ENCODE measurements around the gene IL1RAPL2.

The IL1RAPL2 gene

GRCh38 chrX:105349476-105349875 is 783.5 kb downstream of the IL1RAPL2 start:
- DNase-seq (ENCODE audit: extremely low read depth in 1 of 2, low read depth in 1 of 2): no peak

GRCh38 chrX:105375816-105376215 is 809.8 kb downstream of the IL1RAPL2 start:
- no peak for DNase-seq (ENCODE audit: extremely low read depth in 1 of 2, low read depth in 1 of 2)

GRCh38 chrX:105424729-105425128 is 858.7 kb downstream of the IL1RAPL2 start:
- DNase-seq (ENCODE audit: extremely low read depth in 1 of 2, low read depth in 1 of 2): no peak

DNA sequence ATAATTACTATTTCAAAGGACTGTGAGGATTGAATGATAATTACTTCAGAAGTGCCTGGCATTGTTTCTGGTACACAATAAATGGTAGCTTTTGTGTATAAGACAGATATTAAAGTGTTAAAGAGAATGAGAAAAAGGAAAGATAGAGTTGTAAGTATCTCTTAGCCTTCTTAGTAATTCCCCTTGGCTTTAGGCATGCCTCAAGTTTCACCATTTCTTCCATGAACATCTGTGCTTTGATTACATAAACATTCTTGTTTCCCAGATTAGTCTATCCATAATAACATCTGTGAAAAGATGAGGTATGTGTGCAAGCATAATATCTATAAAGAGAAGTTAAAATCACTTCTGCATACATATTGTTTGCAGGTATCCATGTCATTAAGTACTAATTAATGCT is 885.4 kb downstream of the IL1RAPL2 start:
- no peak for DNase-seq (ENCODE audit: extremely low read depth in 1 of 2, low read depth in 1 of 2)

DNA sequence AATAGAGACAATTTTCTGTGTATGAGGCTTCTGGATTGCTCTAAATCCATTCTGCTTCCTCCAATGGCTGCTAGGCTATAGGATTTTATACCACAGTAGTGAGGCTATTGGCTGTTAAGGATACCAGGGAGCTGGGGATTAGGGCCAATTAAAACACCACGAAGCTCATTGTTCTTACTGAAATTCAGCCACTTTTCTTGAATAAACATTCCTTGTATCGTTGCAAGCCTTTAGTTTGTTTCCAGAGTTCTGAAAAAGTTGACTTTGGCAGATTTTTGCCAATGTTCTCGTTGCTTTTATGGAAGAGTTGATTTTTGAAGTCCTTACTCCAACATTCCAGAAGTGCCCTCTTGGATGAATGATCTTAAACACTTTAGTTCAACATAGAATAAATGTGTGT is 892.8 kb downstream of the IL1RAPL2 start:
- DNase-seq (ENCODE audit: extremely low read depth in 1 of 2, low read depth in 1 of 2): no peak

GRCh38 chrX:105460376-105460775 is 894.4 kb downstream of the IL1RAPL2 start:
- DNase-seq (ENCODE audit: extremely low read depth in 1 of 2, low read depth in 1 of 2): no peak

DNA sequence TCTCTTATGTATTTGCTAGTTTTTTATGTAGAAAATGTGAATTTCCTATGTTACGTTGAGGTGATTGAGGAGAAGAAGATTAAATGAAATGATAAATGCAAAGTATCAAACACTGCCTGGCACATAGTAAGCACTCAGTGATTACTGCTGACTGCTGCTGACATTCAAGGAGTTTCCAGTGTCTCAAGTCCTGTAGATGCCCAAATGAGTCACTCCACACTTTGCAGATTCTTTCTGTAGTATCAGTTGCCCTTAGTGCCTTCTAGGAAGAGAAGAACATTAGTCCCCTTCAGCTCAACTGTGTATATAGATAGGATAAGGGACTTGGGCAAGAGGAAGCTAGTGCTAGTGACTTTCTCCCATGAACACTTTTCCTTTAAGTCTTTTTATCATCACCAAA is 895.0 kb downstream of the IL1RAPL2 start:
- no peak for DNase-seq (ENCODE audit: extremely low read depth in 1 of 2, low read depth in 1 of 2)

- no peak for DNase-seq (ENCODE audit: extremely low read depth in 1 of 2, low read depth in 1 of 2)
Measured at GRCh38 chrX:105462186-105462585, 896.2 kb downstream of the IL1RAPL2 start.

- DNase-seq (ENCODE audit: extremely low read depth in 1 of 2, low read depth in 1 of 2): no peak
Measured at GRCh38 chrX:105463473-105463872, 897.5 kb downstream of the IL1RAPL2 start.

- DNase-seq (ENCODE audit: extremely low read depth in 1 of 2, low read depth in 1 of 2): no peak
Measured at GRCh38 chrX:105464618-105465017, 898.6 kb downstream of the IL1RAPL2 start.

DNA sequence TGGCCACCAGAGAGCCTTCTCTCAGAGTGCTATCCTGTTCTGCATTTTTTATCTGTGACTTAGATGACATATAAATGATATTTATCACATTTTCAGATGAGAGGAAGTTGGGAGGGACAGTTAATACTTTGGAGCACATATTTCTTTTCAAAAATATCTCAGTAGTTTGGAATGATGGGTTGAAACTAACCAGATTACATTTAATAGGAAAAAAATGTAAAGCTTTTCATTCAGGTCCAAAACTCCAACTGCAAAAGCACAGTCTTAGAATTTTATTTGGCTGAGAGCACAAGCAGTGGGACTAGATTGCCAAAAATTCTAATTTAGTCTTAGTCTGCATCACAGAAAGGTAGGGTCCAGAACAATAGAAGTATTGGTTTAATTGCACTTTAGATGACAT is 902.7 kb downstream of the IL1RAPL2 start:
- DNase-seq (ENCODE audit: extremely low read depth in 1 of 2, low read depth in 1 of 2): no peak

DNA sequence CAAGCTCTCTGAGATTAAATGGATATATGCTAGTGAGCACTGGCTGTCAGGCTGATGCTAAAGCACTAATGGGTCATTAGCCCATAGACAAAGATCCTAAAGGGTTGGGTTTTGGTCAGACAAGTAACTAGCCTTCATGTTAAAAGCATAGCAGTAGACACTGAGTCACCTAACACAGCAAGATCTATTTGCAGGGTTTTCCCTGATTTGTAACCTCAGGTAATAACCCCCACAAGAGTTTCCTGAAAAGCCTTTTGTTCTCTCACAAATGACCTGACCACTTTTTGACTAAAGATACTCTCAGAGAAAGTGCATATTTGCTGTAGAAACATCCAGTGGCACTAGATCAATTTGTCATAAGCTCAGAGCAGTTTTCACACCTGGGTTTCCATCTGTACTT is 905.6 kb downstream of the IL1RAPL2 start:
- DNase-seq (ENCODE audit: extremely low read depth in 1 of 2, low read depth in 1 of 2): no peak

DNA sequence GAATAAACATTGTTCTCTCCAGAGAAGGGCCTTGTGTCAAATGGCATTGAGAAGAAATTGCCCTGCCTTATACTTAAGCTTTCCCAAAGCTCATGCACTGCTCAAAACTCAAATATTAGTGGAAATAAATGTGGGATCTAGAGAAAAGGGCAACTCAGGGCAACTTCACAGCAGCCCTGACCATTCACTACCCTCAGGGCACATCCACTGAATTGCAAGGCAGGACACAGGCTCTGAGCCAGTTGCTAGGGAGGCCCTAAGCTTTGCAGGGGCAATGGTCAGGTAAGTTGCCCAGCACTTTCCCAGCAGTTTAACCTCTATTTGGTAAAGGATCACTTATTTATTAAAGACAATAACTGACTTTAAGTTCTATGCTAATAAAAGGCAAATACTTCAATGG is 909.8 kb downstream of the IL1RAPL2 start:
- no peak for DNase-seq (ENCODE audit: extremely low read depth in 1 of 2, low read depth in 1 of 2)

- no peak for DNase-seq (ENCODE audit: extremely low read depth in 1 of 2, low read depth in 1 of 2)
Measured at GRCh38 chrX:105477351-105477750, 911.4 kb downstream of the IL1RAPL2 start.

DNA sequence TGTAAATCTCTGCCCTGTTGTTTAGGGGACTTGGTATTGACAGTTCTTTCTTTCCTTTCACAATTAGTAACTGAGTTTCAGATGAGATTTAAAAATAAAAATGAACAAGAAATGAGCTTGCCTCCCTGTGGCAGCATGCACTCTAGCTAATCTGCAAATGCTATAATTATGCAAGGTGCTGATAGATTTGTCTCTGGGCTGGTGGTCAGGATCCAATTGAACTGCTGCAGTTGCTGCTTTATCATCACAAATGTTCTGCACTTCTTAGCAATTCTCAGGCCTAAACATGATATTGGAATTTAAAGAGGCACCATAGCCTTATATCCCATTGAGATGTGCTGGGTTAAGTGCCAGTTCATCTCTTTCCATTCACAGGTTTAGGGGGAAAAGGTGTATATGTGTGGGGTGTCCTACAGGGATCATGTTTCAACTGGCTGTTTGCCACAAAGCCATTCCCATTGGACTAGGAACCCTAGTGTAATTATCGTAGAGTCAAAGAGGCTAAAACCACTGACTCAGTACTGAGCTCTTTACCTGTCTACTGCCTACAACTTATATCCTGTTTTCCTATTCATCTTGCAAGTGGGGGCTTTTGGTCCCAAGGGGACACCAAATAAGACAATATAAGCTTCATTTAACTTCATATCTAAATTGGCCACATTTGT is 914.8 kb downstream of the IL1RAPL2 start:
- DNase-seq (ENCODE audit: extremely low read depth in 1 of 2, low read depth in 1 of 2): no peak

- DNase-seq (ENCODE audit: extremely low read depth in 1 of 2, low read depth in 1 of 2): no peak
Measured at GRCh38 chrX:105483011-105483410, 917.0 kb downstream of the IL1RAPL2 start.

DNA sequence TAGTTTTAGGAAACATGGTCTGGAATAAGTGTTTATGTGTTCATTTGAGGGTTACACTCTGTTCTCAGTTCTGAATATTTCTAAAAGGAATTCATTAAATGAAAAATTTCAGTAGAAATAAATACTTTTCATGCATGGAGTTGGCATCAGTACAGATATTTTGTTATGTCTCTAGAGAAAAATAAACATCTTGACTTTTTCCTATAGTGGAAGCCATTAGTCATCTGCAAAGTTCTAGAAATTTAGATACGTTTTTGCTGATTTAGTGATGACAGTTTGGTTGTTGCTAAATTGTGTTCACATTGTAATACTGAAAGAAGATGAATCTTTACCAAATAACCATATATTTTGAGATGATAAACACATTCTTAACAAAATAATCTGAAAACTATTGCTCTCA is 922.7 kb downstream of the IL1RAPL2 start:
- no peak for DNase-seq (ENCODE audit: extremely low read depth in 1 of 2, low read depth in 1 of 2)

GRCh38 chrX:105495376-105495775 is 929.4 kb downstream of the IL1RAPL2 start:
- no peak for DNase-seq (ENCODE audit: extremely low read depth in 1 of 2, low read depth in 1 of 2)

DNA sequence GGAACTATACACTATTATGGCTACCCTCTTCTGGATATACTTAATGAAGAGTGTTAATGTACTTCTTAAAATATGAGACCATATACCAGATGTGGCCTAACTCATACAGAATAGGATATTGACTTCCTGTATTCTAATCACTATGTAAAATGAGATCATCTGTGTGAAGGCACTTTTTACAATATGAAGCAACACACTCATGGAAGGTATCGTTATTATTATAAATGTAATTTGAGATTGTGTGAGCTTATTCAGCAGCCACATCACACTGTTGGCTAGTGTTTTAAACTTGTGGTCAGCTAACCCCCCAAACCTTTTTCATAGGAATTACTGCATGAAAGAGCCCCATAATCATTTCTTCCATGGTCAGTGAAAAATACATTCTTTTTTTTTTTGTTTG is 936.3 kb downstream of the IL1RAPL2 start:
- DNase-seq (ENCODE audit: extremely low read depth in 1 of 2, low read depth in 1 of 2): no peak

DNA sequence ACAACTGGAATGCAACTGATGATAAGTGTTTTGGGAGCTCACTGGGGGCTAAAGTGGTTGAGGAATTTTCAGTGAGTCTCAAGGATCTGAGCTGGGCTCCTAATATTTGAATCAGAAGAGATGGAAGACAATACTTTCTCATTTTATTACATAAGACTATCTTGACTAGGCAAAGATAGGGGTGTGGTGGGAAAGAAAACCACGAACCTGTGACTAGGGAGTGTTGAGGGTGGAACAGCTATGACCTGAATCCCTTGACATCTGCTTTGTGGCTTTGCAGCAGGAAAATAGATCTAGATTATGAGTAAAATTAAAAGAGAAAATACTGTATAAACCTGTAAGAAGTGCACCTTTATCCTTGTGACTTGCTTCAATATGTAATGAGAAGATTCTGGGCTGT is 949.6 kb downstream of the IL1RAPL2 start:
- no peak for DNase-seq (ENCODE audit: extremely low read depth in 1 of 2, low read depth in 1 of 2)

DNA sequence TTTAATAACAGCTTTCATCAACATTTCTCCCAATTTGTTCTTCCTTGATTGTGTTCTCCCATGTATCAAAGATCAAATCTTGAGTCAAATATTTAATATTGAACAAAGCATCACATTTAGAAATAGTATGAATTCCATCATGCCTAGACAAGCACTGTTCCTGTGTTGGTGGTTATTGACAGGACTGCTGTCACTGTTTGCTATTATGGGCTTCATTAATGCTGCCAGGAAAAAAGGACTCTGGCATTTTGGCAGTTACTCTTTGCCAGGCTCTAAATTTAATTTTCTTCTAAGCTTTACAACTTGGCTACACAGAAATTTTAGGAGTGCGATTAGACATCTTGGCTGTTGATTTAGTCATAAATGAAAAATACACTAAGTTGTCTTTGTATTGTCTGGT is 960.4 kb downstream of the IL1RAPL2 start:
- DNase-seq (ENCODE audit: extremely low read depth in 1 of 2, low read depth in 1 of 2): no peak

DNA sequence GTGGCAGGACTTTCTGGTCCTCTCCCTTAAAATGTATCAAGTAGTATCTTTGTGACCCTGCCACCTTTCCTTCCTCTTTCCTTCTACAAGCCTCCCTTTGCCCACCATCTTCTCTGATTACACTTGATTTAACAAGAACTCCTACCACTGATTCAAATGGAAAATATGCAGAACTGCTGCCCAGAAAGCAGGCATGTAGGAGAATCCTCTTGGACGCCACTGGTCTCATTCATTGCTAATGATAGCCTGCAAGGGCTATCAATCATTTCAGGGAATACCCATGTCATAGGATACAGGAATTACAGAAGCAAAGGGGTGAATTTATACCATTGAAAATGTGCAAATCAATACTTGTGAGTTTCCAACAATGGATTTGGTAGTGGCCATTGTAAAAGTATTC is 961.8 kb downstream of the IL1RAPL2 start:
- DNase-seq (ENCODE audit: extremely low read depth in 1 of 2, low read depth in 1 of 2): no peak

- no peak for DNase-seq (ENCODE audit: extremely low read depth in 1 of 2, low read depth in 1 of 2)
Measured at GRCh38 chrX:105533951-105534350, 968.0 kb downstream of the IL1RAPL2 start.

Measured in activated CD8-positive, alpha-beta memory T cell treated with anti-CD3 and anti-CD28 coated beads for 1 hour (primary cell).